ENCODE measurements around the gene A4GALT.

A4GALT gene

GRCh38 chr22:42702675-42703074 is 18.0 kb downstream of the A4GALT start:
- no peak overlapping the region for H3K27ac Mint-ChIP-seq
- DNase-seq (ENCODE audit: low spot score): no peak
- no peaks in the 10 kb centered on the region for H3K9me3 Mint-ChIP-seq
- no peaks in the 10 kb centered on the region for H3K4me1 Mint-ChIP-seq (ENCODE audit: low read depth)
- no peak overlapping the region for H3K4me3 Mint-ChIP-seq
- no peaks in the 10 kb centered on the region for H3K27me3 Mint-ChIP-seq (ENCODE audit: low read depth)
- H3K36me3 Mint-ChIP-seq (ENCODE audit: low read depth): no peaks in the 10 kb centered on the region

- Mint-ChIP-seq H3K36me3 (ENCODE audit: low read depth) (no peaks in the 10 kb centered on the region), H3K4me3 (no peak overlapping the region), H3K4me1 (ENCODE audit: low read depth) (no peaks in the 10 kb centered on the region), H3K27me3 (ENCODE audit: low read depth) (no peaks in the 10 kb centered on the region), H3K9me3 (no peaks in the 10 kb centered on the region), H3K27ac (no peak overlapping the region)
- no peak for DNase-seq (ENCODE audit: low spot score)
Observed at GRCh38 chr22:42701694-42702093, 19.0 kb downstream of the A4GALT start.

GRCh38 chr22:42700901-42701300 is 19.8 kb downstream of the A4GALT start:
- Mint-ChIP-seq H3K4me3 (no peak overlapping the region), H3K4me1 (ENCODE audit: low read depth) (no peaks in the 10 kb centered on the region), H3K36me3 (ENCODE audit: low read depth) (no peaks in the 10 kb centered on the region), H3K27ac (no peak overlapping the region), H3K27me3 (ENCODE audit: low read depth) (no peaks in the 10 kb centered on the region), H3K9me3 (no peaks in the 10 kb centered on the region)
- DNase-seq (ENCODE audit: low spot score): no peak

- Mint-ChIP-seq H3K9me3 (no peaks in the 10 kb centered on the region), H3K27me3 (ENCODE audit: low read depth) (no peaks in the 10 kb centered on the region), H3K4me3 (no peak overlapping the region), H3K27ac (no peak overlapping the region), H3K36me3 (ENCODE audit: low read depth) (no peaks in the 10 kb centered on the region), H3K4me1 (ENCODE audit: low read depth) (no peaks in the 10 kb centered on the region)
- no peak for DNase-seq (ENCODE audit: low spot score)
Observed at GRCh38 chr22:42700355-42700754, 20.3 kb downstream of the A4GALT start.

- Mint-ChIP-seq H3K9me3 (no peaks in the 10 kb centered on the region), H3K4me1 (ENCODE audit: low read depth) (no peaks in the 10 kb centered on the region), H3K36me3 (ENCODE audit: low read depth) (no peaks in the 10 kb centered on the region), H3K27ac (no peak overlapping the region), H3K4me3 (no peak overlapping the region), H3K27me3 (ENCODE audit: low read depth) (no peaks in the 10 kb centered on the region)
- DNase-seq (ENCODE audit: low spot score): no peak
Observed at GRCh38 chr22:42699976-42700352, 20.7 kb downstream of the A4GALT start.

- Mint-ChIP-seq H3K27me3 (ENCODE audit: low read depth) (no peaks in the 10 kb centered on the region), H3K4me1 (ENCODE audit: low read depth) (no peaks in the 10 kb centered on the region), H3K9me3 (no peaks in the 10 kb centered on the region), H3K4me3 (no peak overlapping the region), H3K27ac (no peak overlapping the region), H3K36me3 (ENCODE audit: low read depth) (no peaks in the 10 kb centered on the region)
- DNase-seq (ENCODE audit: low spot score): no peak
Observed at GRCh38 chr22:42699281-42699975, 21.2 kb downstream of the A4GALT start.

GRCh38 chr22:42697542-42698013 is 23.1 kb downstream of the A4GALT start:
- H3K27me3 Mint-ChIP-seq (ENCODE audit: low read depth): no peaks in the 10 kb centered on the region
- no peaks in the 10 kb centered on the region for H3K4me1 Mint-ChIP-seq (ENCODE audit: low read depth)
- H3K4me3 Mint-ChIP-seq: no peak overlapping the region
- DNase-seq (ENCODE audit: low spot score): no peak
- H3K36me3 Mint-ChIP-seq (ENCODE audit: low read depth): no peaks in the 10 kb centered on the region
- no peak overlapping the region for H3K27ac Mint-ChIP-seq
- no peaks in the 10 kb centered on the region for H3K9me3 Mint-ChIP-seq

- Mint-ChIP-seq H3K4me1 (ENCODE audit: low read depth) (no peaks in the 10 kb centered on the region), H3K36me3 (ENCODE audit: low read depth) (no peaks in the 10 kb centered on the region), H3K4me3 (no peak overlapping the region), H3K27ac (no peak overlapping the region), H3K27me3 (ENCODE audit: low read depth) (no peaks in the 10 kb centered on the region), H3K9me3 (no peaks in the 10 kb centered on the region)
- DNase-seq (ENCODE audit: low spot score): no peak
Observed at GRCh38 chr22:42696331-42696967, 24.2 kb downstream of the A4GALT start.

- no peak overlapping the region for H3K4me3 Mint-ChIP-seq
- no peaks in the 10 kb centered on the region for H3K36me3 Mint-ChIP-seq (ENCODE audit: low read depth)
- DNase-seq (ENCODE audit: low spot score): no peak
- no peaks in the 10 kb centered on the region for H3K9me3 Mint-ChIP-seq
- H3K4me1 Mint-ChIP-seq (ENCODE audit: low read depth): no peaks in the 10 kb centered on the region
- H3K27ac Mint-ChIP-seq: no peak overlapping the region
- no peaks in the 10 kb centered on the region for H3K27me3 Mint-ChIP-seq (ENCODE audit: low read depth)
Observed at GRCh38 chr22:42695294-42695693, 25.4 kb downstream of the A4GALT start.

- Mint-ChIP-seq H3K9me3 (no peaks in the 10 kb centered on the region), H3K36me3 (ENCODE audit: low read depth) (no peaks in the 10 kb centered on the region), H3K4me1 (ENCODE audit: low read depth) (no peaks in the 10 kb centered on the region), H3K27me3 (ENCODE audit: low read depth) (no peaks in the 10 kb centered on the region), H3K27ac (no peak overlapping the region), H3K4me3 (no peak overlapping the region)
- no peak for DNase-seq (ENCODE audit: low spot score)
Observed at GRCh38 chr22:42693763-42694683, 26.6 kb downstream of the A4GALT start.

- Mint-ChIP-seq H3K27me3 (ENCODE audit: low read depth) (no peaks in the 10 kb centered on the region), H3K4me1 (ENCODE audit: low read depth) (no peaks in the 10 kb centered on the region), H3K9me3 (no peaks in the 10 kb centered on the region), H3K4me3 (no peak overlapping the region), H3K36me3 (ENCODE audit: low read depth) (no peaks in the 10 kb centered on the region), H3K27ac (no peak overlapping the region)
- no peak for DNase-seq (ENCODE audit: low spot score)
Observed at GRCh38 chr22:42693055-42693762, 27.5 kb downstream of the A4GALT start.

- no peak overlapping the region for H3K27ac Mint-ChIP-seq
Observed at GRCh38 chr22:42692239-42693054, 28.2 kb downstream of the A4GALT start.

GRCh38 chr22:42691440-42691839 is 29.2 kb downstream of the A4GALT start:
- Mint-ChIP-seq H3K9me3 (no peaks in the 10 kb centered on the region), H3K4me1 (ENCODE audit: low read depth) (no peaks in the 10 kb centered on the region), H3K27me3 (ENCODE audit: low read depth) (no peaks in the 10 kb centered on the region), H3K27ac (no peak overlapping the region), H3K4me3 (no peak overlapping the region), H3K36me3 (ENCODE audit: low read depth) (no peaks in the 10 kb centered on the region)
- no peak for DNase-seq (ENCODE audit: low spot score)

More at GRCh38 chr22:42692239-42693054, 28.2 kb downstream of the A4GALT start:
- no peaks in the 10 kb centered on the region for H3K36me3 Mint-ChIP-seq (ENCODE audit: low read depth)
- H3K4me1 Mint-ChIP-seq (ENCODE audit: low read depth): no peaks in the 10 kb centered on the region
- no peak for DNase-seq (ENCODE audit: low spot score)
- no peaks in the 10 kb centered on the region for H3K27me3 Mint-ChIP-seq (ENCODE audit: low read depth)
- no peak overlapping the region for H3K4me3 Mint-ChIP-seq
- H3K9me3 Mint-ChIP-seq: no peaks in the 10 kb centered on the region
